ENCODE data around the gene GNAI3. TPM values are rescaled to one million over a fixed set of nuclear protein-coding genes. Genes with fewer than 3 reads are reported as not detected.
A peak's percentile ranks its signal among the peaks of the same experiment; 100 is the strongest.

Gene GNAI3
- total RNA-seq, 1 donor from 2014 or later, result 16.3 TPM

DNA sequence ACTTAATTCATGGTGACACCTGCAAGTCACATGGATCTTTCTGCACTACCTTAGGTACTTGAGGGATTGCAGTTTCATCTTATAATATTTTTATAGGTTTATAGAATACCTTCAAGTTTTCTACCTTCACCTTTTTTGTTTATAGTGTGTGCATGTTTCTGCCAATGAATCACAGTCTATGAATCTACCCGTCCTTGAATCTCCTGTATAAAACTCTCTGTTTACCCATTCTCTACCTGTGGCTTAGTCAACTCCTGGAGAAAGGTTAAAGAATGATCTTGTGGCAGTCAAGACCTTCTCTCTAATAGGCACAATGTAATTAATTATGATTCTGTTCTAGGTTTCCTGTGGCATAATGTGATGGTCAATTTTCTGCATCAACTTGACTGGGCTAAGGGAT is 116.3 kb downstream of the GNAI3 start:
- DNase-seq, result no peak

DNA sequence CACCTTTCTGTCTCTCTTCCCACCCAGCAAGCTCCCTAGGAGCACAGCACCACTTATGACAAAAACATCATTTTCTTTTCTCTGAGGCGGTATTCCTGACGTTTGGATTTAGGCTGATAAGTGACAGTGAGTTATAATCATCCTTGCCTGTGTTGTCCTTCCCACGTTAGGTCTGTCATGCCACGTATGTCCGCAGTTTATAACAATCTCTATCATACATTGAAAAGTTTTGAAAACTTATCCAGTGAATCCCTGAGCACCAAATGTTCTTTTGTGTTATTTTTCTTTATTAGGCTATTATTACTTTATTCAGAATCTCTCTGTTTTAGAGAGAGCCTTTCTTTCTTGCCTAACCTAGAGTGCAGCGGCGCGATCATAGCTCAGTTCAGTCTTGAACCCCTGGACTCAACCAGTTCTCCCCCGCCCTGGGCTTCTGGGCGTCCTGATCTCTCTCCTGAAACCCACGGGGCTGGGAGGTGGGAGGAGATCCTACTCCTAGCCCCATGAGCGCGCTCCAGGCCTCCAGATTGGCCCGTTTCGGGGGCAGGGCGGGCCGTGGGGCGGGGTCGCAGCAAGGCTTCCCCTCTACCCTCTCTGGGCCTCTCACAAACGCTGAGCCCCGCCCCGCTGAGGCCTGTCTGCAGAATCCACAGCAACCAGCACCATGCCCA is 119.2 kb downstream of the GNAI3 start, which contains the start of gene GSTM2:
GSTM2 (plus strand) TSS at position 606 of the 671 bp plus-strand sequence; CDS start at position 665, 59 bp downstream.
- DNase-seq, result peak; percentile 82

Other genes starting within 250 kb of the GNAI3 start
- not detected in 2 replicates for gene MYBPHL, start 241.6 kb upstream of the GNAI3 start, total RNA-seq
- gene SORT1, start 150.7 kb upstream of the GNAI3 start, total RNA-seq, result 16.7 and 17.4 TPM in 2 replicates
- gene PSMA5, start 122.2 kb upstream of the GNAI3 start, total RNA-seq, result 45.3 and 55.1 TPM in 2 replicates
- gene SYPL2, start 82.1 kb upstream of the GNAI3 start, total RNA-seq, result under 0.01 TPM in 1 of 2 replicates, not detected in the other
- gene ATXN7L2, start 64.7 kb upstream of the GNAI3 start, total RNA-seq, result 1.3 and 1.5 TPM in 2 replicates
- 6.5 and 7.5 TPM in 2 replicates for gene CYB561D1, start 54.5 kb upstream of the GNAI3 start, total RNA-seq
- 0.65 and 1.7 TPM in 2 replicates for gene AMIGO1, start 38.9 kb upstream of the GNAI3 start, total RNA-seq
- under 0.01 TPM in 1 of 2 replicates, not detected in the other for gene GPR61, start 8.7 kb upstream of the GNAI3 start, total RNA-seq
- gene GNAT2, start 71.0 kb downstream of the GNAI3 start, total RNA-seq, result not detected in 2 replicates
- gene AMPD2, start 71.2 kb downstream of the GNAI3 start, total RNA-seq, result 32.0 and 40.4 TPM in 2 replicates
- 1.5 and 2.7 TPM in 2 replicates for gene GSTM4, start 107.5 kb downstream of the GNAI3 start, total RNA-seq
- gene GSTM2, start 119.4 kb downstream of the GNAI3 start, total RNA-seq, result 4.0 and 4.1 TPM in 2 replicates
- gene GSTM1, start 139.2 kb downstream of the GNAI3 start, total RNA-seq, result 8.5 TPM in 1 of 2 replicates, not detected in the other
- under 0.01 TPM in 1 of 2 replicates, not detected in the other for gene GSTM5, start 163.6 kb downstream of the GNAI3 start, total RNA-seq
- gene GSTM3, start 192.4 kb downstream of the GNAI3 start, total RNA-seq, result 25.1 and 54.1 TPM in 2 replicates
- not detected in 2 replicates for gene EPS8L3, start 215.3 kb downstream of the GNAI3 start, total RNA-seq

Data from dermis blood vessel endothelial cell (primary cell).